GM10266 (cell line): ENCODE data around the gene NHLRC3.
"Not testable (repeated sequence)": the region's sequence is repeated elsewhere in the genome, so short reads cannot be mapped to it uniquely, and the experiment has no call there.

ENCODE experiments used
- DNase-seq: peaks from one replicate; pipeline ENCODE4 v3.0.0; 2012; ENCODE audit errors: extremely low spot score
- CTCF ChIP-seq: IDR thresholded peaks from 2 replicates; pipeline ENCODE4 v1.5.1; 2012; ENCODE audit warnings: mild to moderate bottlenecking, low read depth; ENCODE audit not compliant: control insufficient read depth, insufficient read depth; ENCODE audit errors: missing control alignments

NHLRC3 gene

GRCh38 chr13:39054112-39054511 is 15.9 kb downstream of the NHLRC3 start:
- no peak for TF ChIP-seq CTCF

GRCh38 chr13:39056018-39056417 is 17.8 kb downstream of the NHLRC3 start:
- TF ChIP-seq CTCF = no peak

More at GRCh38 chr13:39054112-39054511, 15.9 kb downstream of the NHLRC3 start:
- no peak for DNase-seq

GRCh38 chr13:39058040-39058439 is 19.8 kb downstream of the NHLRC3 start:
- TF ChIP-seq CTCF = no peak
- DNase-seq = no peak

More at GRCh38 chr13:39056018-39056417, 17.8 kb downstream of the NHLRC3 start:
- DNase-seq = no peak

GRCh38 chr13:39062004-39062403 is 23.7 kb downstream of the NHLRC3 start:
- TF ChIP-seq CTCF = no peak
- DNase-seq = no peak

GRCh38 chr13:39072842-39073241 is 34.6 kb downstream of the NHLRC3 start:
- DNase-seq = no peak

GRCh38 chr13:39073983-39074382 is 35.7 kb downstream of the NHLRC3 start:
- DNase-seq = no peak
- TF ChIP-seq CTCF = no peak

More at GRCh38 chr13:39072842-39073241, 34.6 kb downstream of the NHLRC3 start:
- no peak for TF ChIP-seq CTCF

GRCh38 chr13:39086251-39086945 is 48.1 kb downstream of the NHLRC3 start:
- DNase-seq = not testable (repeated sequence)
